Measurements from ENCODE around the gene TEX261. TPM values are rescaled to one million over a fixed set of nuclear protein-coding genes. Genes with fewer than 3 reads are reported as not detected.

TEX261 gene
- total and polyA plus RNA-seq, 2 of the 8 experiments (the other 6 are each of a cell fraction or from before 2014, with no cell fraction given) = 25.2 to 30.1 TPM

- POLR2A ChIA-PET (ENCODE audit: partially characterized antibody) = no interaction called here
- no peak overlapping the region for H2BK15ac ChIP-seq (ENCODE audit: low read length)
- no peak for FAIRE-seq
- H3K79me2 ChIP-seq (ENCODE audit: control insufficient read depth in 1 of 2, insufficient read depth in 2 of 2, low read length in 2 of 2) = no peaks in the 10 kb centered on the region
- peaks cover 0 to 9% of the 10 kb centered on the region in 2 experiments for H4K20me1 ChIP-seq (replicated peaks in 1 of 2; ENCODE audit: control insufficient read depth in 1 of 2, insufficient read depth in 2 of 2, low read length in 2 of 2)
- no peak overlapping the region for H3K4me3 ChIP-seq (ENCODE audit: extremely low read depth in 1 of 4, insufficient read depth in 2 of 4, low read depth in 3 of 4, low read length in 4 of 4)
- no peak for TF ChIP-seq CEBPB (IDR thresholded peaks at IDR 0.05; ENCODE audit: low read depth, low read length)
- no peak for TF ChIP-seq BRCA1 (IDR thresholded peaks at IDR 0.05; ENCODE audit: low read depth, low read length)
- TF ChIP-seq RNF2 (IDR thresholded peaks at IDR 0.05; ENCODE audit: borderline replicate concordance, low read depth, low read length, missing control alignments, poor library complexity, severe bottlenecking) = no peak
- no peak for TF ChIP-seq RFX5 (IDR thresholded peaks at IDR 0.05; ENCODE audit: borderline replicate concordance, low read depth, low read length)
- TF ChIP-seq TEAD4 (IDR thresholded peaks at IDR 0.05; ENCODE audit: low read depth, low read length) = no peak
- TF ChIP-seq KDM1A (IDR thresholded peaks at IDR 0.05; ENCODE audit: borderline replicate concordance, low read length) = no peak
- TF ChIP-seq YY1 (IDR thresholded peaks at IDR 0.05; ENCODE audit: low read depth, low read length) = no peak
- TF ChIP-seq NANOG (IDR thresholded peaks at IDR 0.05; ENCODE audit: insufficient read depth, low read depth, low read length, poor library complexity, severe bottlenecking) = no peak
- no peak for TF ChIP-seq SUZ12 (IDR thresholded peaks at IDR 0.05; ENCODE audit: low read length)
- TF ChIP-seq TBP (IDR thresholded peaks at IDR 0.05; ENCODE audit: low read depth, low read length) = no peak
- no peak for TF ChIP-seq TAF7 (optimal IDR thresholded peaks at IDR 0.05; ENCODE audit: borderline replicate concordance, low read depth, low read length)
- no peak for TF ChIP-seq POLR2AphosphoS5 (IDR thresholded peaks at IDR 0.05; ENCODE audit: low read depth, low read length)
- peaks cover 5% of the 10 kb centered on the region; the same call in 1 of the 2 replicates for H3K23me2 ChIP-seq (ENCODE audit: low read depth, low read length)
- H3K9ac ChIP-seq (replicated peaks in 1 of 4; ENCODE audit: extremely low read depth in 1 of 4, low read depth in 3 of 4, low read length in 3 of 4) = no peak overlapping the region
- peaks cover 0 to 20% (median 9%) of the 10 kb centered on the region in 4 experiments; a peak in 5 of 7 replicates for H3K27me3 ChIP-seq (replicated peaks in 1 of 4; ENCODE audit: control insufficient read depth in 3 of 4, extremely low read depth in 1 of 4, insufficient read depth in 3 of 4, low read length in 3 of 4)
- peaks cover 3 to 17% (median 5%) of the 10 kb centered on the region in 4 experiments; a peak in 6 of 7 replicates for H3K4me1 ChIP-seq (replicated peaks in 1 of 4; ENCODE audit: control insufficient read depth in 3 of 4, insufficient read depth in 4 of 4, low read length in 3 of 4)
- no peak overlapping the region for H3K23ac ChIP-seq (ENCODE audit: insufficient read length)
- no peak overlapping the region for H2AK5ac ChIP-seq (ENCODE audit: low read depth, low read length)
- H4K5ac ChIP-seq (ENCODE audit: insufficient read length, low read depth, low read length) = no peak overlapping the region
- no peak overlapping the region for H3K14ac ChIP-seq (ENCODE audit: insufficient read length)
- H3K4ac ChIP-seq (replicated peaks; ENCODE audit: insufficient read length, low read depth, low read length) = no peak overlapping the region
- DNase-seq (ENCODE audit: low read depth in 1 of 2, low spot score in 2 of 2) = no peak
- H3K27ac ChIP-seq (ENCODE audit: low read depth, low read length) = no peak overlapping the region
- no peak overlapping the region for H3K18ac ChIP-seq (ENCODE audit: extremely low read depth, low read length)
- no peak overlapping the region for H2BK20ac ChIP-seq (ENCODE audit: low read length)
- H3K36me3 ChIP-seq (ENCODE audit: control insufficient read depth in 2 of 4, insufficient read depth in 4 of 4, low read length in 3 of 4) = no peaks in the 10 kb centered on the region
- no peak overlapping the region for H4K8ac ChIP-seq (ENCODE audit: extremely low read depth, insufficient read depth, low read length)
- no peak overlapping the region for H3K4me2 ChIP-seq (ENCODE audit: insufficient read depth in 1 of 2, low read depth in 2 of 2, low read length in 2 of 2)
- H3K9me3 ChIP-seq (ENCODE audit: insufficient read depth in 2 of 2, low read depth in 1 of 2, low read length in 1 of 2) = no peaks in the 10 kb centered on the region
- H3K56ac ChIP-seq (replicated peaks; ENCODE audit: insufficient read length, low read depth, low read length) = no peak overlapping the region
- H2BK12ac ChIP-seq (ENCODE audit: low read depth, low read length) = no peak overlapping the region
- no peak overlapping the region for H2BK120ac ChIP-seq (replicated peaks; ENCODE audit: low read depth, low read length)
- CTCF ChIA-PET (ENCODE audit: partially characterized antibody) = interaction anchor here (0.6 to 7.1 kb wide), 5 partner anchors 15 to 143 kb away, joined by 3 to 66 read pairs (median 5); no protein-coding TSS in a partner anchor
- 79% methylated on average over 2 of the region's 2 CpGs; no CpG with 5 or more reads in 1 of the 2 experiments for WGBS, 2 experiments (ENCODE audit: extremely low coverage in 1 of 2, insufficient coverage in 1 of 2, insufficient read length in 1 of 2, insufficient replicate concordance in 2 of 2, low coverage in 1 of 2, low lambda C conversion rate in 2 of 2, missing lambda C conversion rate in 1 of 2)
- no peak overlapping the region for H2BK5ac ChIP-seq (ENCODE audit: low read depth, low read length)
- no peak overlapping the region for H4K91ac ChIP-seq (replicated peaks; ENCODE audit: insufficient read length, low read length)
- no peak overlapping the region for H2AFZ ChIP-seq (ENCODE audit: low read length)
- no peaks in the 10 kb centered on the region for H3K79me1 ChIP-seq (ENCODE audit: low read depth, low read length)
Measured at GRCh38 chr2:70981421-70981820, 13.3 kb downstream of the TEX261 start.

All from H1 (cell line).